CD4-positive, alpha-beta T cell treated with Interleukin-1 beta for 1 hour (primary cell): ENCODE measurements around the gene ZNF232.
"Not testable (repeated sequence)": the region's sequence is repeated elsewhere in the genome, so short reads cannot be mapped to it uniquely, and the experiment has no call there.

Source experiments
- DNase-seq, 2 donors: peaks; one replicate each; pipeline ENCODE4 v3.0.0-alpha.2; 2020 to 2022

Gene ZNF232

GRCh38 chr17:5129770-5130169, 18.1 kb upstream of the ZNF232 start:
- not testable (repeated sequence) for DNase-seq

- DNase-seq = no peak
Observed at GRCh38 chr17:5128905-5129535, 17.3 kb upstream of the ZNF232 start.

- not testable (repeated sequence) for DNase-seq
Observed at GRCh38 chr17:5128387-5128786, 16.7 kb upstream of the ZNF232 start.

- no peak for DNase-seq
Observed at GRCh38 chr17:5127910-5128309, 16.2 kb upstream of the ZNF232 start.

- DNase-seq = no peak
Observed at GRCh38 chr17:5126719-5127488, 15.2 kb upstream of the ZNF232 start.

GRCh38 chr17:5124896-5125295, 13.2 kb upstream of the ZNF232 start:
- DNase-seq = not testable (repeated sequence)

GRCh38 chr17:5124125-5124760, 12.6 kb upstream of the ZNF232 start:
- DNase-seq = not testable (repeated sequence)

- DNase-seq = no peak
Observed at GRCh38 chr17:5123343-5124124, 11.9 kb upstream of the ZNF232 start.

GRCh38 chr17:5122586-5123342, 11.1 kb upstream of the ZNF232 start:
- peak in 1 of 2 donors; percentile 12 for DNase-seq

GRCh38 chr17:5122056-5122455, 10.4 kb upstream of the ZNF232 start:
- DNase-seq = not testable (repeated sequence)

GRCh38 chr17:5121186-5121841, 9.6 kb upstream of the ZNF232 start:
- no peak for DNase-seq

- not testable (repeated sequence) for DNase-seq
Observed at GRCh38 chr17:5120436-5121185, 8.9 kb upstream of the ZNF232 start.

- no peak for DNase-seq
Observed at GRCh38 chr17:5120036-5120435, 8.4 kb upstream of the ZNF232 start.

GRCh38 chr17:5118219-5118618, 6.5 kb upstream of the ZNF232 start:
- no peak for DNase-seq

GRCh38 chr17:5115673-5116651, 4.3 kb upstream of the ZNF232 start, which contains the start of gene USP6:
Gene USP6 (plus strand): TSS chr17:5116032. CDS start chr17:5130368, 14,336 bp downstream.
- no peak for DNase-seq

- no peak for DNase-seq
Observed at GRCh38 chr17:5110816-5111215, 862 bp downstream of the ZNF232 start.

- DNase-seq = no peak
Observed at GRCh38 chr17:5100832-5101231, 10.8 kb downstream of the ZNF232 start.

- no peak for DNase-seq
Observed at GRCh38 chr17:5099271-5099670, 12.4 kb downstream of the ZNF232 start.

- DNase-seq = peak; percentile 37 to 72
Observed at GRCh38 chr17:5097101-5097834, 14.4 kb downstream of the ZNF232 start.
